Hematopoietic multipotent progenitor cell treated with erythropoietin and hydrocortisone succinate and interleukin-3 and kit ligand, for 4 days (in vitro differentiated cells): ENCODE measurements around the gene CFH.
A peak's percentile ranks its signal among the peaks of the same experiment; 100 is the strongest.
"Not testable (repeated sequence)": the region's sequence is repeated elsewhere in the genome, so short reads cannot be mapped to it uniquely, and the experiment has no call there.

Source experiments
- DNase-seq: peaks from one replicate; pipeline ENCODE4 v3.0.0-alpha.2; 2015

The CFH gene

GRCh38 chr1:196774175-196774574 is 122.3 kb downstream of the CFH start:
- DNase-seq, result no peak

GRCh38 chr1:196774603-196775002 is 122.8 kb downstream of the CFH start, which contains the start of gene CFHR3:
CFHR3 (plus strand) TSS chr1:196774840; CDS start chr1:196774887, 47 bp downstream.
- no peak for DNase-seq

GRCh38 chr1:196777603-196778002 is 125.8 kb downstream of the CFH start:
- no peak for DNase-seq

- DNase-seq, result peak; percentile 8
Observed at GRCh38 chr1:196779093-196779492, 127.2 kb downstream of the CFH start.

GRCh38 chr1:196791252-196791651 is 139.4 kb downstream of the CFH start:
- not testable (repeated sequence) for DNase-seq

GRCh38 chr1:196794103-196794502 is 142.3 kb downstream of the CFH start:
- DNase-seq, result not testable (repeated sequence)
